DMS114 treated with DMSO at 0.1 percent for 48 hours (cell line): ENCODE data around the gene MMAB.

Source experiments
- DNase-seq: peaks from one replicate; lab custom pipeline; 2025; ENCODE audit not compliant: unreplicated experiment; lab: John Stamatoyannopoulos, UW

MMAB gene

DNA sequence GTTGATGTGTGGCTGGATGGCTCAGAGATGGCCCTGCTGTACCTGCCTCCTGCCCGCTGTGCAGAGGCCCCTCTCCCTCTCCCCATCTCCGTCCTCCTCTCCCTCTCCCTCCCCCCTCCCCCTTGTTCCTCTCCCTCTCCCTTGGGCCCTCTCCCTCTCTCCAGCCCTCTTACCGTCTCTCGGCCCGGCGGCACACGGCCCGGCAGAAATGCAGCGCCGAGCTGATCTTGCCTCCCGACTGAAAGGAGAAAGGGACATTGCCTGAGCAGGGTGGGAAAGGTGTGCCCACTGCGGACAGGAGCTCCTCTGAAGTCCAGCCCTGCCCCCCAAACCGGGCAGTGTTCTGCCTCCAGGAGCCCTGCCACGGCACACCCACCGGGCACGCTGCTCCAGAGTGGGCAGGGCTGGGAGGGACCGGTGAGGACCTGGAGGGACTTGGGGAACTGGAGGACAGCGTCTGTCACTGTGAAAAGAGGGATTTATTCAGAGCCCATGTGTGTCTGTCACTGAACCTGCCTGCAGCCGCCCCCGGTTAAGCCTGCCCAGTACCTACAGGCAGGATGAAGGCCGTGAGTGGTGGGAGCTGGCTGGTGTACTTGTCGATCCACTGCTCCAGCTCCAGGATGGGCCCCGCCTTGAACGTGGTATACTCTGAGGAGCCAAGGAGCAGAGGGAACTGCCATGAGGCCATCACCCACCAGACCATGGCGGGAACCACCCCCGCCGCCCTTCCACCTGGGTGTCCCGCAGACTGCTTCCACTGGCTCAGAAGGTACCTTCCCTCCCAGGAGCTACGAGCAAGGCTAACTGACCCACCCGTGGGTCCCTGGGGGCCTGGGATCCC is 12.2 kb downstream of the MMAB start:
- DNase-seq = no peak

DNA sequence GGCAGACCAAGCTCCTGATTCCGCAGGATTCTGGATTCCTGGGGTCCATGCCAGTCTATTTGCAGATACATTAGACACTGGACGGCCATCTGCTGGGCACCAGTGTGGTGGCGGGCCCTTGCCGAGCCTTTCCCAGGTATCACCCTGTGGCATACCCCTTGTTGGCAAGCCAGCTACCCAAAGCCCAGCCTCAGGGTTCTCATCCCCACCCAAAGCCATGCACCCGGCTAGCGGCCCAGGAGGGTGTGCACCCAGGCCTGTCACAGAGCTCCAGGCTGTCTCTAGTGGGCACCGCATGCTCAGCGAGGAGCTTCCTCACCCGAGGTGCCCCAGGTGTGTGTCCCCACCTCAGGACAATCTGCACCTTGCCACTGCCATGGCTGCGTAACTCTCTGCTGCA is 13.7 kb downstream of the MMAB start:
- DNase-seq = no peak

DNA sequence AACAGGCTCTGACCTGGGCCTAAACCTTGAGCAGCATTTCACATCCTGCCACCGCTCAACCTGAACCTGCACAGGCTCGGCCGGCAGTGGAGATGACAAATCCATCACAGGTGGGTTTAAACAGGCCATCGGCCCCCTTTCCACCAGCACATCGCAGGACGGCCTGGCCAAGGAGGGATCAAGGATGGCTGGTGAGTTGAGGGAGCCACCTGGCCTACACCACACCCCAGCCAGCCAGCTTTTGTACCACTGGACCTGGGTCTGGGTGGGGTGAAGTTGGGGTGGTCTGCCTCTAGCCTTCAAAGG is 14.2 kb downstream of the MMAB start:
- no peak for DNase-seq

- DNase-seq = no peak
Measured at GRCh38 chr12:109558374-109559199, 14.7 kb downstream of the MMAB start.

DNA sequence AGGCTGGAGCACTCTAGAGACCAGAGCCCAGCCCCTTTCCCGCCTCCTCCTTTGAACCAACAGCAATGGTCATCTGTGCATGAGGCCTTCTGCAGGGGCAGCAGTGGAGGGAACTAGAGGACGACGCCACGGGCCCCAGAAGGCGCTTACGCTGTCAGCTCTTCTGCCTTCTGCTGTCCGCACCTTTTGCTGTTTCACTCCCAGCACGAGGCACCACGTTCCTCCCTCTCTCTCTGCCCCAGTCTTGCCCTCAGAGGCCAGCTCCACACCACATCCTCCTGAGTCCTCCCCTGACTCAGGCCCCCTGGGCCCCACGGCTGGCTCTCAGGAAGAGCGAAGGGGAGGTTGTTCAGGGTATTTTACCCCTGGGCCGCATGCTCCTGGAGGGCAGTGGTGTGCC is 15.5 kb downstream of the MMAB start:
- no peak for DNase-seq

- DNase-seq = no peak
Measured at GRCh38 chr12:109557200-109557599, 16.1 kb downstream of the MMAB start.

- DNase-seq = no peak
Measured at GRCh38 chr12:109555431-109556315, 17.6 kb downstream of the MMAB start.

DNA sequence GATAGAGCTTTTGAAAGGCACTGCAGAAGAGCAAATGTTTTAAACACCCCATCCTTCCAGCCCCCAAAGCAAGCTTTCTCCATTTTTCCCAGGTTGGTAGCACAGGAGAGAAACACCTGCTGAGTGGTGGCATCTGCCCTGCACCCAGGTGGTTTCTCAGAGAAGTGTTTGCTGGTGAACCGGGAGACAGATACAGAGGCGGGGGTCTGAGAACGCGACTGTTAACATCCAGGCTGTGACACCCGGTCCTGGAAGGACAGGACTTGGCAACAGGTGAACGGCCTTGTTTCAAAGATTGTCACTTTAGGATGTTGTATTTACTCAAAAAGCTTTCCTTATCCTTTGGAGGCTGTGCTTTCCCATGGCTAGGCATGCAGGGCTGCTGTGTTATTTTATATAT is 18.5 kb downstream of the MMAB start:
- no peak for DNase-seq

- DNase-seq = no peak
Measured at GRCh38 chr12:109553906-109554500, 19.3 kb downstream of the MMAB start.

GRCh38 chr12:109553483-109553882 is 19.8 kb downstream of the MMAB start:
- DNase-seq = no peak

DNA sequence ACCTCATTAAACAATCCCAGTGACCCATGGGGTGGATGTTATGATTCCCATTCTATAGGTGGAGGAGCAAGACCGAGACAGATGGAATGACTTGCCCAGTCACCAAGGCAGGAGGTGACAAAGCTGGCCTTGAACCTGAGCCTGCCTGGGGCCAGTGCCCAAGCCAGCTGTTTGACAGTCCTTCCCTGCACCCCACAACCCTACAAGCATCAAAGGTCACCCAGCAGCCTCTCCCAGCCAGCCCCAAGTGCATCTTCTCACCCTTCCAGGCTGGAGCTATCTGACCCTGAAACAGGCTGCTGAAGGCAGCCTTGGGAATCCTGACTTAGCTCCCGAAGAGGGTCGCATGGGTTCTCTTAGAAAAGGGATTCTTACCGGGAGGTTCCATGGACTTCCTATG is 20.3 kb downstream of the MMAB start:
- DNase-seq = no peak

- no peak for DNase-seq
Measured at GRCh38 chr12:109551108-109551507, 22.2 kb downstream of the MMAB start.

DNA sequence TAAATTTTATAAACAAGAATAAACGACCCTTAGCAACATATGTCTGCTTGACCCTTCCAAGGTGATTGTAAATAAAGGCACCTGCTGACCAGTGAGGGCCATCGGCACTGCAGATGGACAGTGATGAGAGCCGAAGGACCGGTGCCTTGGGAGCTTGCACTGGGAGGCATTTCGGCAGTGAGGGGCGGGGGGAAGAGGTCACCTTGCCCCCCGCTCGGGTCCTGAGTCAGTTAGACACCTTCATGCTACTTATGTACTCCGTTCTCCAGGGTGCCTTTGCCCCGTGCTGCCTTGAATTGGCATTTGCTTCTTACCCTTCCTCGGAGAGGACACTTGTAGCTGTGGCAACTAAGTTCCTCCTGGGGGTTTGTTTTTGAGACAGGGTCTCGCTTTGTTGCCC is 23.0 kb downstream of the MMAB start:
- no peak for DNase-seq

GRCh38 chr12:109549613-109550270 is 23.6 kb downstream of the MMAB start:
- DNase-seq = no peak

DNA sequence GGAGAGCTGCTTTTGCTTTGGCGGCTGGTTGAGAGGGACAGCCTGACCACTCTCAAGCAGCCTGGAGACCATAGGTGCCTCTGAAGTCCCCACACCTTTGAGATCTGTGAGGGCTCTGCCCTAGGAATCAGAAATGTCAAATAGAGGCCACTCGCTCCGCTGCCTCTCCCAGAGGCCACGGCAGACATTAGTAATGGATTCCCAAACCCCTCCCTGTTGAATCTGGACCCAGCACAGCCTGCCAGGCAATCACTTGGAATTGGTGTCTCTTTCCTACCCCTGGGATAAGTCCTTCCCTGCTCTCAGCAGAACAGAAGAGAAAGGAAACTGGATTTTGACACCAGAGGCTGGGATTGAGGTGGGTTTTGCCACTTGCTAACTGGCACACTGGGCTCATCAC is 25.0 kb downstream of the MMAB start:
- DNase-seq = no peak

DNA sequence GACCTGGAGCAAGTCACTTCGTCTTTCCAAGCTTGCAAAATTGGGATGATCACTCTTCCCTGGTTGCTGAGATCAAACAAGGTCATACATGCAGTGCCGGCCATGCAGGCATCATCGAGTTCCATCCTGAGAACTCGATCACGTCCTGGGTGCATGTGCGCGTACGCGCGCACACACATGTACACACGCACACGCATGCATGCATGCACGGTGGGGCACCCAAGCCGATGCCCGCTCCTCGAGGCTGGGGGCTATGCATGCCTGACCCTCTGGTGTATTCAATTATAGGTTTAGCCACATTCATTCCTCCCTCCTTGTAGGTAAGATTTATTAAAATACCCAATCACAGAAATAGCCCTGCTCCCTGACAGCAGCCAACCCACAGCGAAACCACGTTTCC is 26.0 kb downstream of the MMAB start:
- DNase-seq = no peak

DNA sequence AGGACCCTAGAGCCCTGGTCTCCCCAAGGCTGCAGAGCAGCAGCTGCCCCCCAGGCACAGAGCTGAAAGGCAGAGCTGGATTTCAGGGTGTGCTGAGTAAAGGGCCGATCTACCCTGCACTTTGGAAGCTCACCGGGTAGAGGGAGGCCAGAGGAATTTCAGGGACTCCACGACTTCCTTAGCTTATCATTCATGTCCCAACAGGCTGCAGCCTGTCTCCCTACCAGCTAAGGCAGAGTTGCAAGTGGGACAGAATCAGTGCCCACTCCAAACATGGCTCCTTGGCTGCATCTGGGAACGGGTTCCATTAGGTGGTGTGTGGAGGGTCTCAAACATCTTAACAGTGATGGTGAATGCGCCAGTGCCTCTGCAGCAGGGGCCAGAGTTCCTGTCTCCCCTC is 27.5 kb downstream of the MMAB start:
- no peak for DNase-seq

DNA sequence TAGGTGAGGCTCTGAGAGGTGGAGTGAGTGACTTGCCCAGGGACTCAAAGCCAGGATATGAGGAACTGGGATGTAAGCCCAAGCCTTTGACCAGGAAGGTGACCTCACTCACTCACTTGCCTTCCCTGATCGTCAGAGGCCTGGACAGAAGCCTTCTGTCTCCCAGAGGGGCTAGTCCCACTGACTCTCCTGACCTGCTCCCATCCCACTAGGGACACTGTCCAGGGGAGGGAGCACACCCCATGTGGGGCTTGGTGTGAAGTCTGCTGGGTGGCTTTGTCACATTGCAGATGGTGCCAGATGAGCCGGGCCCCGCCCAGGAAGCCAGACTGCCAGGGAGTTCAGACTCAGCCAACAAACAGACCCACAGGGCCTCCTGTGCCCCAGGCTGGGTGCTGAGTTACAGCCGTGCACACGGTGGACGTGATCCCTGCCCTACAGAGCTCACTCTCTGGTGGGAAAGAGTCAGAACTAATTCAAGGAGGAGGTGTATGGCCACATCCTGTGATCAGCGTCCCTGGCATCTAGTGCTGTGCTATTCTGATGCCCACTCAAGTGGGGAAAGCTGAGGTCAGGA is 28.3 kb downstream of the MMAB start:
- DNase-seq = no peak

DNA sequence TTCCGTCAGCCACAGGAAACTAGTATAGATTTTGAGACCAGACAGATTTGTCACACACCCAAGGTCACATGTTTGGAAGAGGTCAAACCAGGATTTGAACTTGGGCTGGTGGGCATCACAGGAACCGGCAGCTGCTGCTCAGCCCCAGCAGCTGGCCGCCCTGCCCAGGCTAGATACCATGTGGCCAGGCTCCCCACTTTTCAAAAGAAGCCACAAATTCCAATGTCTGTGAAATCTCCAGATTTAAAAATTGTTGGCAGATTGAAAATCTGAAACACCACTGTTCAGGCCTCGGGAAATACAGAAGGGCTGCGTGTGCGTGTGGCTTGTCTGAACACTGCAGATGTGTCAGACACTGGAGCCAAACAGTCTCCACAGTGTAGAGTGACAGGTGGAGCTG is 30.4 kb downstream of the MMAB start:
- no peak for DNase-seq

- DNase-seq = no peak
Measured at GRCh38 chr12:109542014-109542413, 31.3 kb downstream of the MMAB start.
